Measurements from ENCODE around the gene DNAH7. TPM values are rescaled to one million over a fixed set of nuclear protein-coding genes. Genes with fewer than 3 reads are reported as not detected.
A peak's percentile ranks its signal among the peaks of the same experiment; 100 is the strongest.

DNAH7 gene
- polyA plus RNA-seq (2013, experiment 1 of 2), result 0.43 TPM
- 0.60 TPM for polyA plus RNA-seq (2013, experiment 2 of 2)

DNA sequence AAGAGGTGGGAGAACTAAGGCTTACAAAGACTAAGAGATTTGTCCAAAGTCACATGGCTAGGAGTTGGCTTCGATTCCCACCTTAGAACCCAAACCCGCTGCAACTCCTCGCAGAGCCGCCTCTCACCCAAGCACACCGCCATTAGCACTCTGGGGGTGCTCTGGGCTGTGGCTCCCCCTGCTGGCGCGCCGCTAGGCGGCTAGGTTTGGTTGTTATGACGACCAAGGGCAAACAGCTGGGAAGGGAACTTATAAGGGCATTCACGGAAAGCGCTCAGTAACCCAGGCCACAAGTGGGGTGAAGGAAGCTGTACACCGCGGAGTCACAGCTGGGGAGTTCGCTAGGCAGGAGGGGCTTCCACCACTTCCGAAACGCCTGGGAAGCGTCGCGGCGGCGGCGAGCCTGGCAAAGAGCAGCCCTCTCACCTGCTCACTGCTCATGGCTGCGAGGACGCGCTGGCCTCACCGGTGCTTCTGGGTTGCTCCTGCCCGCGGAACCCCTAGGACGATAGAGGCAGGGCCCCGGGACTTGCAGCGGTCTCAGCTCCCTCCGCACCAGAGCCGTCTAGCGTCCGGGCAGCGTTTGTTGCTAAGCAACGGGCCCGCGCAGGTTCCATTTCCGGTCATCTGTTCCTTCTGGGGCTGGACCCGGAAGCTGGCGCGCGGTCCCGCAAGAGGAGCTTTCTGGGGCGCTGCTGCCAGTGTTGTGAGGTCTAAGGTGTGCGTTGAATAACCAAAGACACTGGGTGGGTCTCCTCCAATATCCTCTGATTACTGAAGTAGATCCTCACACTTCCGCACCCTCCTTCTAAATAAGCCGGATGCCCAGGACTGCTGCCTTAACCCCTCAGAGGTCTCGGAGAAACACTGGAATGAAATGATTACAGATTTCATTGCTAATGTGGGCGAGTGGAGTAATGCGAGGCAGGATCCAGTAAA is at the start of gene DNAH7:
TSS of gene DNAH7 (minus strand) at position 567 of the 939 bp plus-strand sequence. CDS start at position 441, 126 bp downstream.
- H3K4me2 ChIP-seq (ENCODE audit: insufficient read depth, low read length, poor library complexity, severe bottlenecking), result peak within 1 kb of the TSS; percentile 94
- no peak within 1 kb of the TSS for H2BK12ac ChIP-seq (ENCODE audit: low read length)
- no peak within 1 kb of the TSS for H2BK5ac ChIP-seq (ENCODE audit: low read length)
- no peak within 1 kb of the TSS for H3K4ac ChIP-seq (ENCODE audit: low read length)
- no CpG with 5 or more reads among the region's 53 CpGs for WGBS, 2 donors (ENCODE audit: extremely low coverage in 2 of 2, insufficient read length in 2 of 2, insufficient replicate concordance in 1 of 2)
- H2BK15ac ChIP-seq (ENCODE audit: low read length), result no peak within 1 kb of the TSS
- H3K14ac ChIP-seq (ENCODE audit: low read length), result peak within 1 kb of the TSS; percentile 42
- H3K36me3 ChIP-seq (replicated peaks in 1 of 2; ENCODE audit: control insufficient read depth in 2 of 2, insufficient read depth in 2 of 2, low read length in 2 of 2), result no peaks in the 10 kb centered on the region
- no peak within 1 kb of the TSS for H3K27ac ChIP-seq (replicated peaks; ENCODE audit: low read length)
- H2AFZ ChIP-seq (ENCODE audit: low read length), result peak within 1 kb of the TSS; percentile 96
- peak; percentile 69 for DNase-seq (ENCODE audit: low spot score)
- no peaks in the 10 kb centered on the region for H3K79me1 ChIP-seq (ENCODE audit: low read depth, low read length)
- peak within 1 kb of the TSS; percentile 78 for H3K9ac ChIP-seq (ENCODE audit: low read depth, low read length, poor library complexity)
- H3K4me1 ChIP-seq (ENCODE audit: control insufficient read depth in 2 of 2, insufficient read depth in 1 of 2, low read depth in 1 of 2, low read length in 2 of 2), result peaks cover 0 to 2% of the 10 kb centered on the region in 2 donors
- H3K4me3 ChIP-seq (ENCODE audit: low read length in 2 of 2), result peak within 1 kb of the TSS; percentile 68 to 92
- H3K27me3 ChIP-seq (ENCODE audit: control insufficient read depth in 3 of 3, insufficient read depth in 3 of 3, low read depth in 1 of 3, low read length in 3 of 3), result peaks cover 0 to 13% (median 0%) of the 10 kb centered on the region in 3 experiments
- H4K8ac ChIP-seq (ENCODE audit: low read depth, low read length), result no peak within 1 kb of the TSS
- H2AK5ac ChIP-seq (ENCODE audit: low read depth, low read length), result no peak within 1 kb of the TSS
- no peaks in the 10 kb centered on the region for H3K9me3 ChIP-seq (replicated peaks in 1 of 2; ENCODE audit: control insufficient read depth in 2 of 2, insufficient read depth in 1 of 2, low read depth in 1 of 2, low read length in 2 of 2)
- peak within 1 kb of the TSS; percentile 61 for H3K23ac ChIP-seq (ENCODE audit: low read depth, low read length, poor library complexity)
- peak within 1 kb of the TSS; percentile 67 for H3K18ac ChIP-seq (ENCODE audit: low read length)
- no peak within 1 kb of the TSS for H2BK120ac ChIP-seq (ENCODE audit: low read depth, low read length)
- no peak within 1 kb of the TSS for H4K91ac ChIP-seq (ENCODE audit: low read depth, low read length, poor library complexity)

DNA sequence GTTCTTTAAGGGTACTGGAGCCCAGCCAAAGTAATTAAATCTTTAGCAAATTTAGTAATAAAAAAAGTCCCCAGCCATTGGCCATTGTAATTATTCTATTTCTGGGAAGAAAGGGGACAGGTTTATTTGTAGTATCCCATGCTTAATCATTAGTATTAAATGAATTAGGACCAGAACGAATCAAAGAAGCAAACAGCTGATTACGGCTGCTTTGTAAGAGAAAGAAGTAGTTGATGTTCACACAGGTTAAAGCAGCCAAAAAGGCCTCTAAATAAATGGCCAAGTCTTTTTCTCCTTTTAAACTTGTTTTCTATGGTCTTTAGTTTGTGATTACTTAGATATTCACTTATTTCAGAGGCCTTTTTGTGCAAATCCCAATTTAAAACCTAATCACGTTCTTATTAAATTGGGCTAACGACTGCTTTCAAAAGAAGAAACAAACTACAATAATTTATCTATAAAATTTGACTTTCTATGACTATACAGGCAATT is 48.6 kb upstream of the DNAH7 start:
- no peaks in the 10 kb centered on the region for H3K36me3 ChIP-seq (replicated peaks in 1 of 2; ENCODE audit: control insufficient read depth in 2 of 2, insufficient read depth in 2 of 2, low read length in 2 of 2)
- no peak overlapping the region for H3K23ac ChIP-seq (ENCODE audit: low read depth, low read length, poor library complexity)
- H2BK15ac ChIP-seq (ENCODE audit: low read length), result no peak overlapping the region
- no CpG with 5 or more reads among the region's 4 CpGs for WGBS, 2 donors (ENCODE audit: extremely low coverage in 2 of 2, insufficient read length in 2 of 2, insufficient replicate concordance in 1 of 2)
- H4K8ac ChIP-seq (ENCODE audit: low read depth, low read length), result no peak overlapping the region
- no peak overlapping the region for H2BK120ac ChIP-seq (ENCODE audit: low read depth, low read length)
- no peak overlapping the region for H3K14ac ChIP-seq (ENCODE audit: low read length)
- H2BK5ac ChIP-seq (ENCODE audit: low read length), result no peak overlapping the region
- no peak overlapping the region for H3K4me3 ChIP-seq (ENCODE audit: low read length in 2 of 2)
- DNase-seq (ENCODE audit: low spot score), result no peak
- H2AFZ ChIP-seq (ENCODE audit: low read length), result no peak overlapping the region
- H3K4ac ChIP-seq (ENCODE audit: low read length), result no peak overlapping the region
- peaks cover 7 to 9% of the 10 kb centered on the region in 2 donors for H3K4me1 ChIP-seq (ENCODE audit: control insufficient read depth in 2 of 2, insufficient read depth in 1 of 2, low read depth in 1 of 2, low read length in 2 of 2)
- H3K9ac ChIP-seq (ENCODE audit: low read depth, low read length, poor library complexity), result no peak overlapping the region
- no peak overlapping the region for H3K18ac ChIP-seq (ENCODE audit: low read length)
- no peaks in the 10 kb centered on the region for H3K27me3 ChIP-seq (ENCODE audit: control insufficient read depth in 3 of 3, insufficient read depth in 3 of 3, low read depth in 1 of 3, low read length in 3 of 3)
- no peak overlapping the region for H3K27ac ChIP-seq (replicated peaks; ENCODE audit: low read length)
- H3K79me1 ChIP-seq (ENCODE audit: low read depth, low read length), result no peaks in the 10 kb centered on the region
- no peak overlapping the region for H2AK5ac ChIP-seq (ENCODE audit: low read depth, low read length)
- H3K9me3 ChIP-seq (replicated peaks in 1 of 2; ENCODE audit: control insufficient read depth in 2 of 2, insufficient read depth in 1 of 2, low read depth in 1 of 2, low read length in 2 of 2), result no peaks in the 10 kb centered on the region
- no peak overlapping the region for H3K4me2 ChIP-seq (ENCODE audit: insufficient read depth, low read length, poor library complexity, severe bottlenecking)
- H4K91ac ChIP-seq (ENCODE audit: low read depth, low read length, poor library complexity), result no peak overlapping the region
- no peak overlapping the region for H2BK12ac ChIP-seq (ENCODE audit: low read length)

DNA sequence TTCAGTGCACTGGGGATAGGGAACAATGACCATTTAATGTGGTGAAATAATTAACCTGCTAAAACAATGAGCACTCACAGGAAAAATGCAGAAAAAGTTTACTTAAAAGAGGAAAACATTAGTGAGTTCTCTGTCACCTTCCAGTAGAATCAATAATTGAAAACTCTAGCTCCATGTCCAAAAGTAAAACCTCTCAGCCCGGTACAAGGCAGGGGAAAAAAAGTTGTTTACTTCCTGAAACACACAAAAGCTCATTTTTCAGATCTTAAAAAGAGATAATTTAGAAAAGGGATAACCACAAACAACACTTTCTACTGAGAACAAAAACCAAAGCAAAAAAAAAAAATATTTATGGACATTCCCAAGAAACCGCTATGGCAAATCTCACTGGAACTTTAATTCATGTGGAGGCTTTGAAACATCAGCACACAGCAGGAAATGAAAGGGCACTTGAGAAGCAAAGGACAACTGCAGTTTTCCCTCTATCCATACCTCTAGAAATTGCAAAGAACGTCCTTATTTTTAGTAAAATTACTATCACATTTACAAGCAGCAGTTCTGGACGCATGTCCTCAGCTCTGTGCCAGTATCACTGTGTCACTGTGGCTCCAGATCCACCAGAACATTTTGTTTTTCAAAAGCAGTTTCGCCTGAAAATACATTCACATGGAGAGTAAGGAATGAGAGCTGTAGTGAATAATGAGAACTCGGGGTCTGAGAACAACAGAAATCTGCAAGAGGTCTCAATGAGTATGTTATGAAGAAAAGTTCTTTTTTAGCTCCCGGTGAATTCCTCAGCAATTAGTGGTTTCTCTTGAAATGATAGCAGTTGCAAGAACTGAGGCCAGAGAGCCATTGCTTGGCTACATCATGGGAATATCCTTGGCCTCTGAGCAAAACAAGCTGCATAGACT is 44.7 kb upstream of the DNAH7 start:
- peak overlapping the region; percentile 87 for H2AFZ ChIP-seq (ENCODE audit: low read length)
- no peaks in the 10 kb centered on the region for H3K79me1 ChIP-seq (ENCODE audit: low read depth, low read length)
- peaks cover 12 to 15% of the 10 kb centered on the region in 2 donors for H3K4me1 ChIP-seq (ENCODE audit: control insufficient read depth in 2 of 2, insufficient read depth in 1 of 2, low read depth in 1 of 2, low read length in 2 of 2)
- no peak overlapping the region for H3K23ac ChIP-seq (ENCODE audit: low read depth, low read length, poor library complexity)
- H2AK5ac ChIP-seq (ENCODE audit: low read depth, low read length), result no peak overlapping the region
- no peak overlapping the region for H3K14ac ChIP-seq (ENCODE audit: low read length)
- no peak overlapping the region for H3K4me2 ChIP-seq (ENCODE audit: insufficient read depth, low read length, poor library complexity, severe bottlenecking)
- no peak overlapping the region for H2BK5ac ChIP-seq (ENCODE audit: low read length)
- DNase-seq (ENCODE audit: low spot score), result peak; percentile 24
- H4K91ac ChIP-seq (ENCODE audit: low read depth, low read length, poor library complexity), result no peak overlapping the region
- H3K18ac ChIP-seq (ENCODE audit: low read length), result no peak overlapping the region
- H3K27me3 ChIP-seq (ENCODE audit: control insufficient read depth in 3 of 3, insufficient read depth in 3 of 3, low read depth in 1 of 3, low read length in 3 of 3), result no peaks in the 10 kb centered on the region
- no peaks in the 10 kb centered on the region for H3K9me3 ChIP-seq (replicated peaks in 1 of 2; ENCODE audit: control insufficient read depth in 2 of 2, insufficient read depth in 1 of 2, low read depth in 1 of 2, low read length in 2 of 2)
- H2BK120ac ChIP-seq (ENCODE audit: low read depth, low read length), result no peak overlapping the region
- H3K4me3 ChIP-seq (ENCODE audit: low read length in 2 of 2), result peak overlapping the region in 1 of 2 donors; percentile 40
- no peak overlapping the region for H3K9ac ChIP-seq (ENCODE audit: low read depth, low read length, poor library complexity)
- H3K27ac ChIP-seq (replicated peaks; ENCODE audit: low read length), result peak overlapping the region; percentile 92
- no peak overlapping the region for H4K8ac ChIP-seq (ENCODE audit: low read depth, low read length)
- no CpG with 5 or more reads among the region's 7 CpGs for WGBS, 2 donors (ENCODE audit: extremely low coverage in 2 of 2, insufficient read length in 2 of 2, insufficient replicate concordance in 1 of 2)
- H2BK12ac ChIP-seq (ENCODE audit: low read length), result no peak overlapping the region
- H3K36me3 ChIP-seq (replicated peaks in 1 of 2; ENCODE audit: control insufficient read depth in 2 of 2, insufficient read depth in 2 of 2, low read length in 2 of 2), result no peaks in the 10 kb centered on the region
- no peak overlapping the region for H3K4ac ChIP-seq (ENCODE audit: low read length)
- H2BK15ac ChIP-seq (ENCODE audit: low read length), result no peak overlapping the region

All from neuronal stem cell (in vitro differentiated cells).